PC-3 (cell line): Measurements from ENCODE around the gene GPR18. TPM values are rescaled to one million over a fixed set of nuclear protein-coding genes. Genes with fewer than 3 reads are reported as not detected.
A peak's percentile ranks its signal among the peaks of the same experiment; 100 is the strongest.

ENCODE experiments used
- ATAC-seq: fragments of 200-7000 bp; cut with Tn5 transposase; 2 replicates; pipeline ENCODE4 v1.9.1; 2020; ENCODE audit warnings: mild to moderate bottlenecking, moderate library complexity
- BruUV-seq: library from RNA; stranded (reverse); fragments of 400-500 nt; replicated peaks from 2 replicates; lab custom pipeline; 2021; lab: Mats Ljungman, UMichigan
- CTCF ChIA-PET: fragments of 300-600 bp; sonication (Branson Sonifier 250); formaldehyde crosslinking; loops from one replicate; lab custom pipeline; 2022; ENCODE audit warnings: antibody characterized with exemption; lab: Charles Lee
- POLR2A ChIA-PET: fragments of 300-600 bp; sonication (Branson Sonifier 250); formaldehyde crosslinking; loops from one replicate; lab custom pipeline; 2022; ENCODE audit warnings: antibody characterized with exemption; ENCODE audit not compliant: unreplicated experiment; lab: Charles Lee
- DNase-seq: peaks from one replicate; pipeline ENCODE4 v3.0.0-alpha.2; 2015
- H2AFZ ChIP-seq: fragments of 300-600 bp; sonication (generic); 2 replicates; pipeline ENCODE4 v1.6.0; 2016; ENCODE audit warnings: antibody characterized with exemption, low read length
- H3F3A ChIP-seq: fragments of 300-600 bp; sonication (generic); one replicate; pipeline ENCODE4 v1.6.0; 2017; ENCODE audit warnings: antibody characterized with exemption, low read length, control low read depth, mild to moderate bottlenecking; ENCODE audit not compliant: unreplicated experiment
- H3K27ac ChIP-seq: fragments of 300-600 bp; sonication (generic); 2 replicates; pipeline ENCODE4 v1.5.1; 2016; ENCODE audit warnings: mild to moderate bottlenecking, low read length
- H3K27me3 ChIP-seq: fragments of 300-600 bp; sonication (generic); 2 replicates; pipeline ENCODE4 v1.6.1; 2016; ENCODE audit warnings: low read length, mixed read lengths
- H3K36me3 ChIP-seq: fragments of 300-600 bp; sonication (generic); 2 replicates; pipeline ENCODE4 v1.6.1; 2016; ENCODE audit warnings: low read depth, mixed run types, low read length, mixed read lengths
- H3K4me1 ChIP-seq: fragments of 300-600 bp; sonication (generic); 2 replicates; pipeline ENCODE4 v1.5.1; 2016; ENCODE audit warnings: low read length; ENCODE audit not compliant: insufficient read depth
- H3K4me2 ChIP-seq: fragments of 300-600 bp; sonication (generic); 2 replicates; pipeline ENCODE4 v1.6.0; 2016; ENCODE audit warnings: low read length
- H3K4me3 ChIP-seq: fragments of 300-600 bp; sonication (generic); 2 replicates; pipeline ENCODE4 v1.5.1; 2016; ENCODE audit warnings: mild to moderate bottlenecking, low read length, mixed read lengths
- H3K79me2 ChIP-seq: fragments of 300-600 bp; sonication (generic); 2 replicates; pipeline ENCODE4 v1.6.1; 2017; ENCODE audit warnings: low read length, mixed read lengths
- H3K9ac ChIP-seq: fragments of 300-600 bp; sonication (generic); 2 replicates; pipeline ENCODE4 v1.6.0; 2016; ENCODE audit warnings: mild to moderate bottlenecking, low read length
- H3K9me2 ChIP-seq: fragments of 300-600 bp; sonication (generic); replicated peaks from 2 replicates; pipeline ENCODE4 v1.6.1; 2016; ENCODE audit warnings: mixed run types, low read length, mixed read lengths
- H3K9me3 ChIP-seq: fragments of 300-600 bp; sonication (generic); 2 replicates; pipeline ENCODE4 v1.6.1; 2016; ENCODE audit warnings: low read length, mixed read lengths
- H4K20me1 ChIP-seq: fragments of 300-600 bp; sonication (generic); 2 replicates; pipeline ENCODE4 v1.6.1; 2016; ENCODE audit warnings: low read length, mixed read lengths
- EZH2 ChIP-seq: fragments of 300-600 bp; sonication (generic); IDR thresholded peaks from one replicate; pipeline ENCODE4 v1.6.1; 2017; ENCODE audit warnings: antibody characterized with exemption, mild to moderate bottlenecking, low read length; ENCODE audit not compliant: unreplicated experiment
- EZH2phosphoT487 ChIP-seq: fragments of 300-600 bp; sonication (generic); IDR thresholded peaks from 2 replicates; pipeline ENCODE4 v1.6.1; 2018; ENCODE audit warnings: mild to moderate bottlenecking, antibody characterized with exemption, low read length, borderline replicate concordance
- intact Hi-C: fragments of 100-400 bp; cut with micrococcal nuclease; formaldehyde crosslinking; loops from 2 replicates; pipeline ENCODE4 v1.9.0; 2023
- total RNA-seq: library from RNA; depleted of rRNA; stranded (reverse); fragments of >200 nt; gene quantifications from 2 replicates; pipeline ENCODE4 v1.2.3, GENCODE V29; 2014
- TF ChIP-seq, protein P1 (sequence below): fragments of 300-600 bp; sonication (generic); conservative IDR thresholded peaks from 2 replicates; pipeline ENCODE4 v1.5.1; 2017; ENCODE audit warnings: antibody characterized with exemption, low read depth, mild to moderate bottlenecking, low read length

Gene GPR18
- total RNA-seq, 1 experiment from 2014 or later, result not detected

DNA sequence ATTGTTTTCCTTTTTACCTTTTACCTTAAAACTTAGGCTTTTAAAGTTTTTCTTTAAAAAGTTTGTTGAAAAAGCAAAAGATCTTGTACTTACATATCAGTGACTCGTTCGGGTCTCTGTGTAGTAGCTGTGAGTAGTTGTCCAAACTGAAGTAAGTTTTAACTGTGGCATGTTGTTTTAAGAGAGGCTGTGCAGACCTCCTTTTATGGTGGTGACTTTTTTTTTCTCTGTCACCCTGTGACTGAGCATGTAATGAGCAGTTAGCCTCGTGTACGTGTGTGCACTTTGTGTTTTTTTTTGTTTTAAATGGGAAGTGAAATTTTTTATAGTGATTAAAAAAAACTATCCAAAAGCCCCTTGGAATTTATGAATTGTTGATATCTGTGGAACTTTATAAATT lies 49.1 kb upstream of the GPR18 start, which contains the start of gene GPR183:
Gene GPR183 (minus strand): TSS at position 153 of the 400 bp plus-strand sequence. CDS start 11,254 bp downstream, outside the sequence.
- ATAC-seq, result no peak
- ChIA-PET CTCF (no interaction called here), POLR2A (interaction anchor here (0.6 kb wide), 1 partner anchor 40 kb away, joined by 4 read pairs; no protein-coding TSS in a partner anchor)
- Histone ChIP-seq H3K27me3 (no peaks in the 10 kb centered on the region), H3K36me3 (no peaks in the 10 kb centered on the region), H3K4me3 (no peak within 1 kb of the TSS), H2AFZ (no peak within 1 kb of the TSS), H4K20me1 (no peaks in the 10 kb centered on the region), H3K9me2 (no peaks in the 10 kb centered on the region), H3K9me3 (no peaks in the 10 kb centered on the region), H3K4me1 (peaks cover 33% of the 10 kb centered on the region), H3K4me2 (peak within 1 kb of the TSS; percentile 14; the same call in 1 of the 2 replicates), H3F3A (no peaks in the 10 kb centered on the region), H3K79me2 (no peaks in the 10 kb centered on the region; the same call in 1 of the 2 replicates), H3K9ac (no peak within 1 kb of the TSS), H3K27ac (peak within 1 kb of the TSS; percentile 36)
- no peak for DNase-seq
- intact Hi-C loops, result no loop called here
- BruUV-seq, result no TSS peak
- TF ChIP-seq EZH2phosphoT487 (no peak), EZH2 (no peak)
- TF ChIP-seq, protein P1, sequence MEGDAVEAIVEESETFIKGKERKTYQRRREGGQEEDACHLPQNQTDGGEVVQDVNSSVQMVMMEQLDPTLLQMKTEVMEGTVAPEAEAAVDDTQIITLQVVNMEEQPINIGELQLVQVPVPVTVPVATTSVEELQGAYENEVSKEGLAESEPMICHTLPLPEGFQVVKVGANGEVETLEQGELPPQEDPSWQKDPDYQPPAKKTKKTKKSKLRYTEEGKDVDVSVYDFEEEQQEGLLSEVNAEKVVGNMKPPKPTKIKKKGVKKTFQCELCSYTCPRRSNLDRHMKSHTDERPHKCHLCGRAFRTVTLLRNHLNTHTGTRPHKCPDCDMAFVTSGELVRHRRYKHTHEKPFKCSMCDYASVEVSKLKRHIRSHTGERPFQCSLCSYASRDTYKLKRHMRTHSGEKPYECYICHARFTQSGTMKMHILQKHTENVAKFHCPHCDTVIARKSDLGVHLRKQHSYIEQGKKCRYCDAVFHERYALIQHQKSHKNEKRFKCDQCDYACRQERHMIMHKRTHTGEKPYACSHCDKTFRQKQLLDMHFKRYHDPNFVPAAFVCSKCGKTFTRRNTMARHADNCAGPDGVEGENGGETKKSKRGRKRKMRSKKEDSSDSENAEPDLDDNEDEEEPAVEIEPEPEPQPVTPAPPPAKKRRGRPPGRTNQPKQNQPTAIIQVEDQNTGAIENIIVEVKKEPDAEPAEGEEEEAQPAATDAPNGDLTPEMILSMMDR, result no peak

DNA sequence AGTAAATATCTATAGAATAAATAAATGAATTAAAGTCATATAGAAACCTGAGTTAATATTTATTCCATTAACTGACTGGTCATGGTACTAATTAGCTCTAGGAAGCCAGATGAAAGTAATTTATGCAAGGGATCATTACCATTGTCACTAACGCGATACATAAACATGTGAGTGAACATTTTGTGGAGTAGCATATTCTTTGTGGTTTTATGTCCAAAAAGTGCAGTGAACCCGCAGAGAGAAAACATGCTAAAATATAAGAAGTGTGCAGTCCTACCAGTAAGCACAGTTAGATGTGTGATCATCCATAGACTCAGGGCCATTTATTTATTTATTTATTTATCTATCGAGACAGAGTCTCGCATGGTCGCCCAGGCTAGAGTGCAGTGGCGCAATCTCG lies 47.4 kb upstream of the GPR18 start:
- H3K9ac ChIP-seq, result no peak overlapping the region
- ATAC-seq (no peak), DNase-seq (no peak)
- H3K27ac ChIP-seq, result no peak overlapping the region
- H3K79me2 ChIP-seq, result no peaks in the 10 kb centered on the region; the same call in 1 of the 2 replicates
- intact Hi-C loops, result no loop called here
- ChIA-PET CTCF (no interaction called here), POLR2A (no interaction called here)
- TF ChIP-seq, protein P1, result no peak
- TF ChIP-seq EZH2phosphoT487, result no peak
- H3K36me3 ChIP-seq, result no peaks in the 10 kb centered on the region
- H3K4me1 ChIP-seq, result peaks cover 24% of the 10 kb centered on the region
- H2AFZ ChIP-seq, result no peak overlapping the region
- H3K9me3 ChIP-seq, result no peaks in the 10 kb centered on the region
- no peaks in the 10 kb centered on the region for H3K27me3 ChIP-seq
- H3K4me3 ChIP-seq, result no peak overlapping the region
- no peak overlapping the region for H3K4me2 ChIP-seq
- BruUV-seq, result no TSS peak
- no peaks in the 10 kb centered on the region for H3F3A ChIP-seq
- H3K9me2 ChIP-seq, result no peaks in the 10 kb centered on the region
- H4K20me1 ChIP-seq, result no peaks in the 10 kb centered on the region

DNA sequence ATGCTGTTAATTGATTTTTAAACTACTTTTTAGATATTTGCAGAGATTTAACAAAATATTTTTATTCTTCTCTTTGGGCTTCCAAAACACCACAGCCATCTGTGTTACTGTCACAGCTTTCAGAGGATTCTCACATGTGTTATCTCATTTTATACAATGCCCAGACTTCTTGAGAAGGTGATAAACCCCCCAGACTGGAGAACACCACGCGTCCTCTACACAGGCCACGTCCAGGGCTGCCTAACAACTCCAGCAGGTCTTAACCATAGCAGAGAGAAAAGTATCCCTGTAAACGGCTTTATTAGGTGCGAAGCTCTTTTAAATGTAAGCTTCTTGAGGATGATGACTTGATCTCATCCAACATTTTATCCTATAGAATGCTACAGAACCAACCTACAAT lies 47.0 kb upstream of the GPR18 start:
- POLR2A ChIA-PET, result no interaction called here
- ATAC-seq (no peak), DNase-seq (no peak)
- Histone ChIP-seq H3K79me2 (no peaks in the 10 kb centered on the region; the same call in 1 of the 2 replicates), H2AFZ (no peak overlapping the region), H3K36me3 (no peaks in the 10 kb centered on the region), H3K27ac (no peak overlapping the region), H3K4me3 (no peak overlapping the region), H3K4me1 (peaks cover 21% of the 10 kb centered on the region), H3K4me2 (no peak overlapping the region), H4K20me1 (no peaks in the 10 kb centered on the region), H3K9me3 (no peaks in the 10 kb centered on the region), H3K9me2 (no peaks in the 10 kb centered on the region), H3F3A (no peaks in the 10 kb centered on the region), H3K9ac (no peak overlapping the region), H3K27me3 (no peaks in the 10 kb centered on the region)
- CTCF ChIA-PET, result no interaction called here
- intact Hi-C loops, result no loop called here
- TF ChIP-seq EZH2 (no peak), EZH2phosphoT487 (no peak)
- TF ChIP-seq, protein P1, result no peak
- no TSS peak for BruUV-seq
